ENCODE data around the gene VPREB3.

Gene VPREB3

DNA sequence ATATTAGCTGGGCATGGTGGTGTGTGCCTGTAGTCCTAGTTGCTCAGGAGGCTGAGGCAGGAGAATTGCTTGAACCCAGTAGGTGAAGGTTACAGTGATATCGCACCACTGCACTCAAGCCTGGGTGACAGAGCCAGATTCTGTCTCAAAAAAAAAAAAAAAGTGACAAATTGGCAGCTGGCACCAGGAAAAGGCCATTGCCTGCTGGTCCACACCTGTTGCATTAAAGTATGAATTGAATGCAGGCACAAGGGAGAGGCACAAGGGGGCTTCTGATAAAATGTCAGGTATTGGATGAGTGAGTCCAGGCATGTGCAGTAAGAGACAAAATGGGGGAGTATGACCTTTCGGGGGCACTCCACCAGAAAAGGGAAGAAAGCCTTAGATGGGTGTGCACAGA is 31.5 kb downstream of the VPREB3 start:
- no peak for DNase-seq

DNA sequence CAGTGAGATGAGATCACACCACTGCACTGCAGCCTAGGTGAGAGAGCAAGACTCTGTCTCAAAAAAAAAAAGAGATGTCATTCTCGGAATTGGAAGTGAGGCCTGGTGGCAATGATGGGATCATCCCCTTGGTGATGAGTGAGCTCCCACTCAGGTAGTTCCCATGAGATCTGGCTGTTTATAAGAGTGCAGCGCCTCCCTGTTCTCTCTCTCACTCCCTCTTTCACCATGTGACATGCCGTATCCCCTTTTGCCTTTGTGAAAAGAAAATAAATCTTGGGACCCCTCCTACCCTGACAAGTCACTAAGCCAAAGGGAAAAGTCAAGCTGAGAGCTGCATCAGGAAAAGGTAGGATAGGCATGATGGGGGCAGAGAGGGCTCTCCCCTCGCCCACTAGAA is 32.1 kb downstream of the VPREB3 start:
- DNase-seq, result no peak

DNA sequence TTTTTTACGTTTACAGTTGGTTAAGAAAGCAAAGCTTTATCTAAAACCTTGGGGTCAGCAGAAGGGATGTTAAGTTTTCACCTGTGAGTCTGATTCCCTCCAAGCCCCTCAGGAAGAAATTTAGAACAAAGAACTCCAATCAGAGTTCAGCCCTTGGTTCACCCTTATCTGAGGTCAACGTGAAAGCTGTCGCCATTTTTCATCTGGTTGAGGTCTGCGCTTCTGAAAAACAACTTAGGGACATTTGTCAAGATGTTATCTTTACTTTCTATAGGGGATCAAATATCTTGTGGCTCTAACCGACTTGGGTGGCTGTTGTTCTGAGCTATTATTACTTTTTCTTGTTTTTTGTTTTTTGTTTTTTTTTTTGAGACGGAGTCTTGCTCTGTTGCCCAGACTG is 33.4 kb downstream of the VPREB3 start:
- no peak for DNase-seq

DNA sequence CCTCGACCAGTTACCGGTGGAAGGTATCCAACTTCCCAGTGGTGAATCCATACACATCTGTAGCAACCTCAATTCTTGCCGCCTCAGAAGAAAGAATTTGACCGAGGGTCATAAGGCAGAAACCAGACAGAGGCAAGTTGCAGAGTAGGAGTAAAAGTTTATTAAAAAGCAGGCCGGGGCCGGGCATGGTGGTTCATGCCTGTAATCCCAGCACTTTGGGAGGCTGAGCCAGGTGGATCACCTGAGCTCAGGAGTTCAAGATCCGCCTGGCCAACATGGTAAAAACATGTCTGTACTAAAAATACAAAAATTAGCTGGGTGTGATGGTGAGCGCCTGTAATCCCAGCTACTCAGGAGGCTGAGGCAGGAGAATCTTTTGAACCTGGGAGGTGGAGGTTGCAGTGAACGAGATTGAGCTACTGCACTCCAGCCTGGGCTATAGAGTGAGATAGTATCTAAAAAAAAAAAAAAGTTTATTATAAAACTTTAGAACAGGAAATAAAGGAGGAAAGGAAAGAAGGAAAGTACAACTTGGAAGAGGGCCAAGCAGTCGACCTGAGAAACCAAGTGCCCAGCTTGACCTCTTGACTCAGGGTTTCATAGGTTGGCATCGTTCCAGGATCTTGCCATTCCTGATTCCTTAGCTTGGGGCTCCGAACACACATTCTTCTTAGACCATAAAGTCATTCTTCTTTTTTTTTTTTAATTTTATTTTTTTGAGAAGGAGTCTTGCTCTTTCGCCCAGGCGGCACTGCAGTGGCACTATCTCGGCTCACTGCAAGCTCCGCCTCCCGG is 35.7 kb downstream of the VPREB3 start:
- no peak for DNase-seq

DNA sequence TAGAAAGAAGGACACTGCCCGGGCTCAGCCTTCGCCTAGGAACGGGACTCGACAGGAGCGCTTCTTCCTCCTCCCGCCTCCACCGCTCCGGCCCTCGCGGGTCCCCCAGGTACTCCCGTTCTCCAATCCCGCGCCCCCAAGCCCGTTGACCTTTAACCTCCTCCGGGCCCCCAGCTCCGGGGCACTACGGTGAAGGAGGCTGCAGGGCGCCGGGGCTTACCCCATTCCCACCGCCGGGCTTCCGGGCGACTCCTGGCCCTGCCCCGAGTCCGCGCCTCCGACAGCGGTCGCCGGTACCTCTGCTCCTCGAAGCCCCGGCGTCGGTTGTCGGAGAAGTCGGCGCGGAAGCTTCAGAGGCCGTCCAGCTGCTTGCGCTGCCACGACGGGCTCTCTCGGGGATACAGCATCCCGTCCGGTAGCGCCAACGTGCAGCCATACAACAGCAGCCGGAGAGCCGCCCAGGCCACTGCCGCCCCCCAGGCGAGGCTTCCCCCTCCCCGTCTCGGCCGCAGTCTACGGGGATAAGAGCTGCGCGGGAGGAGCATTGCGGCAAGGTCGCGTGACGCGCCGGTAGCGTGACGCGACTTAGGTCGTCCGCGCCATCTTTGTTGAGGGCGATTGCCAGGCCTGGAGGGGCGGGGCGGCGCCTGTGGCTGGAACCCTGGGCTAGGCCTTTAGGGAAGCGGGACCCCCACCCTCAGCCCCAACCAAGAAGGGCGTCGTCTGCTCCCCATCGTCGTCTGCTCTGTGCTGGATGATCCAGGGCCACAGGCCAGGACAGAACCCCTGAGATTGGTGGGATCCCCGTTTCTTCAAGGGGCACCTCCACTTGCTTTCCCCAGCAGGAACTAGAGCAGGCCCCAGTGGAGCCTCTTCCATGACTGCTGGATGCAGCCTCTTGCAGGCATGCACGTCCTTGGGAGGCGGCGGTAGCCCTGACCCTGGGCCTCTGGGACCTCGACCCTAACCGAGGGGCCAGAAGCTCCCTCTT is 37.1 kb downstream of the VPREB3 start:
- peak; percentile 96 for DNase-seq

DNA sequence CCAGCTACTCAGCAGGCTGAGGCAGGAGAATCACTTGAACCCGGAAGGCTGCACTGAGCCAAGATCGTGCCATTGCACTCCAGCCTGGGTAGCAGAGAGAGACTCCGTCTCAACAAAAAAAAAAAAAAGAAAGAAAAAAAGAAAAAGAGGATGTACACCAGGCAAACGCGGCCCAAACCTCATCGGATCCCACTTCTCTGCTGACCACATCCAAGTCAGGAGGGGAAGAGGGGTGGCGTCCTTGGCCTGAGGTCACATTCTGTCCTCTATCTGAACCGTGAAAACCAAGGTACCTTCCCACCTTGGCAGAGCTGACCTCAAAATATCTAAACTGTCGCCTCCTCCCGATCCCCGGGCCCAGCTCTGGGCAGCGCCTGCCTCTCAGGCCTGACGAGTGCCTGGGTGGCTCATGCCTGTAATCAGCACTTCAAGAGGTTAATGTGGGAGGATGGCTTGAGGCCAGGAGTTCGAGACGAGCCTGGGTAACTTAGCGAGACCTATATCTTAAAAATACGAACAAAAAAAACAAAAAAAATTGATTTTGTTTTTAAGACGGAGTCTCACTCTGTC is 38.3 kb downstream of the VPREB3 start:
- peak; percentile 21 for DNase-seq

DNA sequence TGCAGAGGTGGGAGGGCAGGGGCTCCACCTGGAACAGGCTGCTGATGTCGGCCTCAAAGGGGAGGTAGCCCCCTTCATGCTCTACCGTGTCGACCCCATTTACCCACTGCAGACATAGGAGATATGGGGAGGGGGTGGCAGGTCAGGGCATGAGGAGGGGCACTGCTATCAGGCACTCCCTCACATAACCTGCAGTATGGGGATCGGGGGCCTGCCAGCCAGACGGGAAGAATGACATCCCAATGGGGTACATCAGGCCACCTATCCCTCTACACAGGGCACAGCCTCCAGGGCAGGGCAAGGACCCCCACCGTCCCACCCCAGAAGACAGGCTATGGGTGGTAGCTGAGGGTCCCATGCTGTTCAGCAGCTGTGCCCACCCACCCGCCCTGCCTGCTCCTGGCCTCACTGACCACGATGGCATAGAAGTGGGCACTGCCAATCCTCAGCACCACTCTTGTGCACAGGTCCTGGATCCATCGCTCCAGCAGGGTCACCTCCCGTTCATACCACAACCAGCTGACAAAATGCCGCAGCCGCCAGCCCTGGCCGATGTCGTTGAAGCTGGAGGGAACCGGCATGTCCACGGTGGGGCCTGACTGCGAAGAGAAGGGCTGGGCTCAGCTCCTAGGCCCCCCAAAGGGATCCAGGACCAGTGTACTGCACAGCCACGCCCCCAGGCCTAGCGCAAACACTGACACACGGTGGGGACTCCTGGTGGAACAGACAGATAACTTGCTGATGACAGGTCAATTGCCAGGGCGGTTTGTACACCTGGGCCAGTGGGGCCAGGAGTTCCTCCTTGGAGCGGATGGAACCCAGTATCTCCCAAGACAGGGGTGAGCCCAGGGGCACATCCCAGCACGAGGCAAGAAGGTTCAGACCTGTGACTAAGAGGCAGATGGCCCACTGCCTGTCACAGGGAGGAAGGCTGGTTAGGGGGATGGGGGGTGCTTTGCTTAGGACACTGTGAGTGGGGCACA is 39.3 kb downstream of the VPREB3 start:
- DNase-seq, result no peak

DNA sequence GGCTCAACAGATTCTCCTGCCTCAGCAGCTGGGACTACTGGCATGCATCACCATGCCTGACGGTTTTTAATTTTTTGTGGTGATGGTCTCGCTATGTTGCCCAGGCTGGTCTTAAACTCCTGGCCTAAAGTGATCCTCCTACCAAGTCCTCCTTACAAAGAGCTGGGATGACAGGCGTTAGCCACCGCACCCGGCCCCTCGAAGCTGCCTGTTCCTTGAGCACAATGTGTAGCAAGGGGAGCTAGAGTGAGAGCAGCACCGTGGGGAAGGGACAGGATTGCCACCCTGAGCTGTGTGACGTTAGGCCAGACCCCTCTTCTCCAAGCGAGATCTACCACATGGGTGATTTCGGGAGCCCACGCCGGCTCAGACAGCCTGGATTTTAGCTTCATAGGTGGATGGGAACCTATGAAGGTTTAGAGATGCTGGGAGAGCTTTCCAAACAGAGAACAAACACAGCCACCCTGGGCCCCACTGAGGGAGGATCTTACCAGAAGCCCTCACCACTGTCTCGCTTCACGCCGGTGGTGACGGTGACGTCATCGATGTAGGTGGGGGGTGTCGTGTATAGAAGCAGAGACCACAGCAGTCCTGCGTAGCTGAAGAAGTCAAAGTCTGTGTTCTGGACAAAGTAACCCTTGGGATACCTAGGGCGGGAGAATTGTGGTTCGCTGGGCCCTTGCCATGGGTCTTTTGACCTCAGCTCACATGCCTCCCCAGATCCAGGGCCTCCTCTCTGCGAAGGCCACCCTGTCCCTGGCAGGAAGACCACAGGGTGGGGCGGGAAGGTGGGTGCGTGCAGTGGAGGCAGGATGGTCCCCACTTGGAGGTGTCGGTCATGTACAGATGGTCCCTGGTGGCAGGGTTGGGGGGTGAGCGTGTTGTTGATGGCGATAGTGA is 40.3 kb downstream of the VPREB3 start:
- no peak for DNase-seq

DNA sequence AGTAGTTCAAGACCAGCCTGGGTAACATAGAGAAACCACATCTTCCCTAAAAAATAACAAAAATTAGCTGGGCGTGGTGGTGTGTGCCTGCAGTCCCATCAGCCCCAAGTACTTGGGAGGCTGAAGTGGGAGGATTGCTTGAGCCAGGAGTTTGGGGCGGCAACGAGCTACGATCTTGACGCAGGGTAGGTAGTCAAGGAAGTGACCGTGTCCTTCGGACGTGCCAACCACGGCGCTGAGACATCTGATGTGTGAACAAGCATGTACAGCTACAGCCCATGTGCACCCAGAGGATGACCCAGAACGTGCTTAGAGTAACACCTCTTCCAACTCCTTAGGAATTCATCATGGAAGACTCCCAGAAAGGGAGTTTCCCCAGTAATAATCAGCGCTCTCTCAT is 42.0 kb downstream of the VPREB3 start:
- peak; percentile 25 for DNase-seq

DNA sequence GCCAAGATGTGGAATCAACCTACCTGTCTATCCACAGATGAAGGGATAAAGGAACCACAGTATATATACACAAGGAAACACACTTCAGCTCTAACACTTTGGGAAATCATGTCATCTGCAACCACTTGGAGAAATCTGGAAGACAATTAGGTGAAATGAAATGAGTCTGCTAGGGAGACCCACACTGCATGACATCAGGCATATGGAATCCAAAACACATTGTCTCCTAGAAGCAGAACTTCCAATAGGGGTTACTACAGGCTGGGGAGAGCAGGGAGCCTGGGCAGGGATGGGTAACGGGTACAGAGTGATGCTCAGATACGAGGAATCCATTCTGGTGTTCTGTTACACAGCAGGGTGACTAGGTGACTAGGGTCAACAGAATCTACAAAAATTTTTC is 45.1 kb downstream of the VPREB3 start:
- DNase-seq, result no peak

DNA sequence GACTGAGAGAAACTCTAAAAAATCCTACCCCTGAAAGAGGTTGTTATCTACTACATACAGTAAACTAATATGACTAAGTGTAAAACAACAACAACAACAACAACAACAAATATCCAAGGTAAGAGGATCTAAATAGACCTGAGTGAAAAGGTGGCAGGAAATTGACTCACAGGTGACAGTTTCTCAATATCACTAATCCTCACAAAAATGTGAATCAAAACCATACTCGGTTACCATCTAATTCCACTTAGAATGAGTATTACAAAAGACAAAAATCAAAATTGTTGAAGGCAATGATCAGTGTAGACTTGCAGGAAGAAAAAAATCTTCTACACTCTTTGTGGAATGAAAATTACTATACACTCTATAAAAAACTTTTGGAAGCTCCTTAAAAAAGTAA is 46.0 kb downstream of the VPREB3 start:
- DNase-seq, result no peak

DNA sequence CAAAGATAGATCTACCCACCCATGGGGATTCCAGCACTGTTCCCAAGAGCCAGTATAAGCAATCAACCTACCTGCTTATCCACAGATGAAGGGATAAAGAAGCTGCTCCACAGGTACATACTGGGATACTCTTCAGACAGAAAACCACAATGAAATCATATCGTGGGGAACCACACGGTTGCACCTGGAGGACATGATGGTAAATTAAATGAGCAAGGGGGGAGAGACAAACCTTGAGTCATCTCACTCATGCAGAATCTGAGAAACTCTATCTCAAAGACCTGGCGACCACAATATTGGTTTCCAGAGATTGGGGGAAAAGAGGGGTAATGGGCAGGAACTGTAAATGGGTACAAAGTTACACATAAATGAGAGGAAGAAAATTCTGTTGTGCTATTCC is 48.9 kb downstream of the VPREB3 start:
- DNase-seq, result no peak

DNA sequence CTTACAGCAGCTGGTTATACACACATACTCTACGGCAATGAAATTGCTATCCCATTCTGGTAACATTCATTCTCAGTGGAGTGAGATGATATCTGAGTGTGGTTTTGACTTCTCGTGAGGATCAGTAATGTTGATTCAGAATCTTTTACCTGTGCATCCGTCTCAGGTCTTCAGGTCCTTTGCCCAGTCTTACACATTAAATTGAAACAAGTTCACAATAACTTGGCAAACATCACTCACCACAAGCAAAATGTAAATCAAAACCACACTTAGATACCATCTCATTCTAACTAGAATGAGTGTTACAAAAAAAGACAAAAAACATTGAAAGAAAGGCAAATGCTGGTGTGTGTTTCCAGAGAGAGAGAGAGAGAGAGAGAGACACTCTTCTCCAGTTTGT is 49.4 kb downstream of the VPREB3 start:
- no peak for DNase-seq

DNA sequence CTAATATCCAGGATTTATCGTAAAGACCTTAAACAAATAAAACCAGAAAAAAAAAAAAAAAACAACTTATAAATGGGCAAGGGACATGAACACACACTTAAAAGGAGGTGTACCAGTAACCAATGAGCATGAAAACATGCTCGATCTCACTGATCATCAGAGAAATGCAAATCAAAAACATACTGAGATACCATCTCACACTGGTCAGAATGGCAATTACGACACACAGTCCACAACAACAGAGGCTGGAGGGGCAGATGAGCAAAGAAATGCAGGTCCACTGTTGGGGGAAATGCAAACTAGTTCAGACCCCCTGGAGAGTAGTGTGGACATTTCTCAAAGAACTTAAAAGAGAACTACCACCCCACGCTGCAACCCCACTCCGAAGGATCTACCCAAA is 50.2 kb downstream of the VPREB3 start:
- DNase-seq, result no peak
